Epithelial cell of esophagus (primary cell): Measurements from ENCODE around the gene CNPY2.
A peak's percentile ranks its signal among the peaks of the same experiment; 100 is the strongest.
"Not testable (repeated sequence)": the region's sequence is repeated elsewhere in the genome, so short reads cannot be mapped to it uniquely, and the experiment has no call there.

ENCODE experiments used
- DNase-seq: peaks from one replicate; pipeline ENCODE4 v3.0.0; 2010; ENCODE audit warnings: low read depth
- H3K4me3 ChIP-seq: 2 replicates; pipeline ENCODE4 v1.5.1; 2011; ENCODE audit warnings: mild to moderate bottlenecking, low read length, control low read depth
- CTCF ChIP-seq: IDR thresholded peaks from 2 replicates; pipeline ENCODE4 v1.5.1; 2011; ENCODE audit warnings: low read depth, mild to moderate bottlenecking, low read length, control low read depth, inconsistent platforms; ENCODE audit not compliant: insufficient read depth; ENCODE audit errors: missing control alignments

CNPY2 gene

DNA sequence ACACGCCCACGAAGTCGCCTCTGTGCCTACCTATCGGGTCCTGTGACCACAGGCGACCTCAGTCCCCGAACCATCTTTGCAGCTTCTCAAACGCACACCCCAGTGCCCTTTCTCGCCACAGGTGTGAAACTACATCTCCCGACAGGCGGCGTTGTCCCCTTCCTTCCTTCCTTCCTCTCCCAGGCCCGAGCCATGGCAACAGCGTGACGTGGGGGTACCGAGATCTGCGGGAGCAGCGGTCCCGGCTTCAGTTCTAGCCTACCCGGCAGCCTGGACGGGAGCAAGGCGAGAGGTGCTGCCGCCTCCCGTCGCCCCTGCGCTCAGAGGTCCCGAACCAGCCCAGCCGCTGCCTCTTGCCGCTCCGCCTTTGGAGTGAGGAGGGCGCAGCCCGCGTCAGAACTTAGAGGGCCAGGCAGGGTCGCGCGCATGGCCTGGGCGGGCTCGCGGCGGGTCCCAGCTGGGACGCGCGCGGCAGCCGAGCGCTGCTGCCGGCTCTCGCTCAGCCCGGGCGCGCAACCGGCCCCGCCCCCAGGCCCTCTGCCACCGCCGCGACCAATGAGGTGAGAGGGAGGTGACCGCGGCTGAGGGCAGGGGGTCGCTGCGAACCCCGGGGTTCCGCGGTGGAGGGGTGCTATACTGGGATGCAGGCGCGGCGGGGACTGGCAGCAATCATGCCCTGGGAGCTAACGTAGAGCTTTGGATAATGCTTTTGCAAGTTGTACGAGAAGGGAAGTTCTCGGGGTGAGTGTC is 48.9 kb downstream of the CNPY2 start, which contains the start of gene COQ10A:
Gene COQ10A, plus strand, starts transcription at position 250 of the 750 bp plus-strand sequence. Its CDS starts 177 bp downstream, at position 427.
- H3K4me3 ChIP-seq, result peak within 1 kb of the TSS; percentile 75
- DNase-seq, result peak; percentile 87
- TF ChIP-seq CTCF, result peak; percentile 73

- H3K4me3 ChIP-seq, result peak overlapping the region; percentile 75
- not testable (repeated sequence) for DNase-seq
These were observed 49.6 kb downstream of the CNPY2 start for GRCh38 chr12:56266068-56266692.

DNA sequence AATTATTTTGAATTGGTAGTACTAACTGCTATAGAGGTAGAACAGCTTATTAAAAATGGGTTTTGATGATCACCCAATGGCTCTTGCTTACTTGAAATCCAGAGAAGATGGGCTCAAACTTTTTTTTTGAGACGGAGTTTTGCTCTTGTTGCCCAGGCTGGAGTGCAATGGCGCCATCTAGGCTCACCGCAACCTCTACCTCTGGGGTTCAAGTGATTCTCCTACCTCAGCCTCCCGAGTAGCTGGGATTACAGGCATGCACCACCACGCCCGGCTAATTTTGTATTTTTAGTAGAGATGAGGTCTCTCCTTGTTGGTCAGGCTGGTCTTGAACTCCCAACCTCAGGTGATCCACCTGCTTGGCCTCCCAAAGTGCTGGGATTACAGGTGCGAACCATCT is 52.8 kb downstream of the CNPY2 start:
- DNase-seq, H3K4me3 ChIP-seq: not testable (repeated sequence)

DNA sequence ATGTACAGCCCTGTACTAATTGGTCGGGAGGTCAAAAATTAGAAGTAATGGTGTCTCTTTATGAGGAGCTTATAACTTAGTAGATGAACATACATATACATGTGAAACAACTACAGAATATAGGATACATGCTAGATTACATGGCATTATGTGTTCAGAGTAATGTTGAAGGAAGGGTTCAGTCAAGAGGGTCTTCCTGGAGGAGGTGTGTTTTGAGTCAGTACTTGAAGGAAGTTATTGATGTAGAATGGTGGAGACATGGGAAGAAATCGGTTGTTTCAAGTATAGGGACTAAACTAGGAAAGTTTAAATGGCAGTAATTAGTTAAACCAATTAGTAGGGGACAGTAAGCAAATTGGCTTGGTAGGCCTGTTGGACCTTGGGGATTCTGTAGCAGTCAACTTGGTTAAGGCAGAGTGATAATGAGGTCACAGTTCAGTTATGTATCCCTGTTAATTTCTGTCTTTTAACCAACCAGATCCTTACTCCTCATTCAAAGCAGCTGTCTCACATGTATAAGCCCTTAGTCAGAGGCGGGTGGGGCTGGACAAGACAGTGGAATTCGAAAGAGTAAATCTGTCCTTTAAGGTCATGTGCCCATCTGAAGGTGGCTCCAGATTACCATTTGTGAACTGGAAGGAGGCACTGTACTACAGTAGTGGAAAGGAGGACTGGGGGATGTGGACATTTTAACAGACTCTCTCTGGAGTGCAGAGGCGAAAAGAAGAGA is 54.1 kb downstream of the CNPY2 start:
- DNase-seq, result peak; percentile 91
- no peak for TF ChIP-seq CTCF
- no peak overlapping the region for H3K4me3 ChIP-seq

- no peak for TF ChIP-seq CTCF
- no peak for DNase-seq
- H3K4me3 ChIP-seq, result no peak overlapping the region
These were observed 54.9 kb downstream of the CNPY2 start for GRCh38 chr12:56260921-56261320.

DNA sequence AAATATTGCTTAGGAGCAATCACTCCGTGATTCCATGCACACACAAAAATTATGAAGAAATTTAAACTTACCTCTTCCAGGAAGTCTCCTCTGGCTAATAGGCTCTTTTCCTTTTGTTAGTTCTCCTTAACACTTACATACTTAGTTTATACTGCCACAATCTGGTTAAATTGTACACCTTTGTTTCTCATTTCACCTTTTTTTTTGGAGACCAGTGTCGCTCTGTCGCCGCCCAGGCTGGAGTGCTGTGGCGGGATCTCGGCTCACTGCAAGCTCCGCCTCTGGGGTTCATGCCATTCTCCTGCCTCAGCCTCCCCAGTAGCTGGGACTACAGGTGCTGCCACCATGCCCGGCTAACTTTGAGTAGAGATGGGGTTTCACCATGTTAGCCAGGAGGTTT is 55.4 kb downstream of the CNPY2 start:
- H3K4me3 ChIP-seq, result no peak overlapping the region
- TF ChIP-seq CTCF, result no peak
- DNase-seq, result no peak
